Neural progenitor cell (in vitro differentiated cells): ENCODE results near the gene FZD10. TPM values are rescaled to one million over a fixed set of nuclear protein-coding genes. Genes with fewer than 3 reads are reported as not detected.

ENCODE experiments used
- DNase-seq: peaks from one replicate; pipeline ENCODE4 v3.0.0-alpha.2; 2016; ENCODE audit warnings: low spot score
- H2AFZ ChIP-seq: fragments of 200-600 bp; sonication (generic); replicated peaks from 2 replicates; pipeline ENCODE4 v1.6.1; 2016; ENCODE audit warnings: antibody characterized with exemption
- H3F3A ChIP-seq: fragments of 200-600 bp; sonication (generic); 2 replicates; pipeline ENCODE4 v1.6.1; 2016; ENCODE audit warnings: antibody characterized with exemption, low read depth
- H3K27ac ChIP-seq: fragments of 200-600 bp; sonication (generic); 2 replicates; pipeline ENCODE4 v1.5.1; 2016; ENCODE audit warnings: mild to moderate bottlenecking
- H3K27me3 ChIP-seq: fragments of 200-600 bp; sonication (generic); 2 replicates; pipeline ENCODE4 v1.6.1; 2016; ENCODE audit warnings: mild to moderate bottlenecking, moderate library complexity
- H3K36me3 ChIP-seq: fragments of 200-600 bp; sonication (generic); 2 replicates; pipeline ENCODE4 v1.5.1; 2016
- H3K4me1 ChIP-seq: fragments of 200-600 bp; sonication (generic); 2 replicates; pipeline ENCODE4 v1.6.1; 2016; ENCODE audit warnings: mixed run types
- H3K4me2 ChIP-seq: fragments of 200-600 bp; sonication (generic); 2 replicates; pipeline ENCODE4 v1.6.1; 2016
- H3K4me3 ChIP-seq: fragments of 200-600 bp; sonication (generic); 2 replicates; pipeline ENCODE4 v1.5.1; 2016
- H3K79me2 ChIP-seq: fragments of 200-600 bp; sonication (generic); 2 replicates; pipeline ENCODE4 v1.6.1; 2016; ENCODE audit warnings: low read depth
- H3K9ac ChIP-seq: fragments of 200-600 bp; sonication (generic); 2 replicates; pipeline ENCODE4 v1.6.1; 2016
- H3K9me3 ChIP-seq: fragments of 200-600 bp; sonication (generic); 2 replicates; pipeline ENCODE4 v1.5.1; 2016; ENCODE audit warnings: low read depth
- H4K20me1 ChIP-seq: fragments of 200-600 bp; sonication (generic); 2 replicates; pipeline ENCODE4 v1.6.1; 2016; ENCODE audit warnings: low read depth
- H3K27ac Mint-ChIP-seq: 3 replicates; pipeline ENCODE4 v1.8.0; 2021; ENCODE audit warnings: mixed read lengths
- H3K27me3 Mint-ChIP-seq: 2 replicates; pipeline ENCODE4 v1.8.0; 2022; ENCODE audit warnings: low read depth, mild to moderate bottlenecking, inconsistent platforms, moderate library complexity, mixed read lengths; ENCODE audit not compliant: insufficient read depth
- H3K36me3 Mint-ChIP-seq: 3 replicates; pipeline ENCODE4 v1.8.0; 2021; ENCODE audit warnings: mixed read lengths
- H3K4me1 Mint-ChIP-seq: 3 replicates; pipeline ENCODE4 v1.8.0; 2021; ENCODE audit warnings: mixed read lengths
- H3K4me3 Mint-ChIP-seq: 3 replicates; pipeline ENCODE4 v1.8.0; 2021; ENCODE audit warnings: mild to moderate bottlenecking, moderate library complexity, mixed read lengths
- H3K9me3 Mint-ChIP-seq: 3 replicates; pipeline ENCODE4 v1.8.0; 2020; ENCODE audit warnings: mixed read lengths
- CTCF ChIP-seq: fragments of 200-600 bp; sonication (generic); IDR thresholded peaks from 2 replicates; pipeline ENCODE4 v1.5.1; 2017; ENCODE audit warnings: antibody characterized with exemption, mild to moderate bottlenecking
- EZH2 ChIP-seq: fragments of 200-600 bp; sonication (generic); IDR thresholded peaks from 2 replicates; pipeline ENCODE4 v1.6.1; 2017; ENCODE audit warnings: antibody characterized with exemption, mild to moderate bottlenecking, moderate library complexity
- EZH2phosphoT487 ChIP-seq: fragments of 200-600 bp; sonication (generic); IDR thresholded peaks from 2 replicates; pipeline ENCODE4 v1.6.1; 2017; ENCODE audit warnings: antibody characterized with exemption
- total RNA-seq: library from RNA; depleted of rRNA; stranded (reverse); fragments of >200 nt; gene quantifications from 2 replicates; pipeline ENCODE4 v1.2.3, GENCODE V29; 2015; ENCODE audit warnings: low replicate concordance

FZD10 gene
- total RNA-seq, 1 donor from 2014 or later: 0.11 TPM

GRCh38 chr12:130122356-130122755 is 39.9 kb upstream of the FZD10 start:
- Mint-ChIP-seq H3K27me3 (peaks cover 19% of the 10 kb centered on the region), H3K4me3 (no peak overlapping the region), H3K9me3 (peaks cover 3% of the 10 kb centered on the region), H3K27ac (no peak overlapping the region), H3K4me1 (peaks cover 33% of the 10 kb centered on the region), H3K36me3 (no peaks in the 10 kb centered on the region)
- TF ChIP-seq EZH2 (no peak), EZH2phosphoT487 (no peak), CTCF (no peak)
- Histone ChIP-seq H3K4me2 (no peak overlapping the region), H3K79me2 (no peaks in the 10 kb centered on the region), H3K9me3 (no peaks in the 10 kb centered on the region), H3K36me3 (no peaks in the 10 kb centered on the region), H3K27ac (no peak overlapping the region), H2AFZ (no peak overlapping the region), H4K20me1 (no peaks in the 10 kb centered on the region), H3K4me3 (no peak overlapping the region), H3K4me1 (peaks cover 7% of the 10 kb centered on the region), H3K27me3 (peaks cover 26% of the 10 kb centered on the region), H3K9ac (no peak overlapping the region), H3F3A (no peaks in the 10 kb centered on the region)
- no peak for DNase-seq

- Histone ChIP-seq H3K9me3 (no peaks in the 10 kb centered on the region), H3K4me1 (no peaks in the 10 kb centered on the region), H3K9ac (no peak overlapping the region), H3K27ac (no peak overlapping the region), H2AFZ (no peak overlapping the region), H3K36me3 (no peaks in the 10 kb centered on the region), H3F3A (no peaks in the 10 kb centered on the region), H3K27me3 (peaks cover 29% of the 10 kb centered on the region), H3K4me3 (no peak overlapping the region), H3K79me2 (no peaks in the 10 kb centered on the region), H3K4me2 (no peak overlapping the region), H4K20me1 (no peaks in the 10 kb centered on the region)
- TF ChIP-seq CTCF: no peak
- no peak for DNase-seq
- Mint-ChIP-seq H3K4me1 (peaks cover 25% of the 10 kb centered on the region), H3K4me3 (no peak overlapping the region), H3K36me3 (no peaks in the 10 kb centered on the region), H3K9me3 (peaks cover 5% of the 10 kb centered on the region), H3K27me3 (peaks cover 23% of the 10 kb centered on the region), H3K27ac (no peak overlapping the region)
These were observed 38.2 kb upstream of the FZD10 start for GRCh38 chr12:130124106-130124505.

- Mint-ChIP-seq H3K4me3 (no peak overlapping the region), H3K36me3 (no peaks in the 10 kb centered on the region), H3K27me3 (peaks cover 22% of the 10 kb centered on the region), H3K27ac (no peak overlapping the region), H3K4me1 (peaks cover 23% of the 10 kb centered on the region), H3K9me3 (peaks cover 4% of the 10 kb centered on the region)
- TF ChIP-seq CTCF (no peak), EZH2 (no peak), EZH2phosphoT487 (no peak)
- Histone ChIP-seq H3K9ac (no peak overlapping the region), H3K27me3 (peaks cover 29% of the 10 kb centered on the region), H3K36me3 (no peaks in the 10 kb centered on the region), H4K20me1 (no peaks in the 10 kb centered on the region), H3K4me2 (no peak overlapping the region), H2AFZ (no peak overlapping the region), H3K4me3 (no peak overlapping the region), H3K27ac (no peak overlapping the region), H3F3A (no peaks in the 10 kb centered on the region), H3K79me2 (no peaks in the 10 kb centered on the region), H3K9me3 (no peaks in the 10 kb centered on the region), H3K4me1 (no peaks in the 10 kb centered on the region)
- DNase-seq: no peak
These were observed 37.5 kb upstream of the FZD10 start for GRCh38 chr12:130124605-130125244.
